GM21447 (cell line): ENCODE measurements around the gene PGAM5.
"Not testable (repeated sequence)": the region's sequence is repeated elsewhere in the genome, so short reads cannot be mapped to it uniquely, and the experiment has no call there.

Source experiments
- ATAC-seq: cut with Tn5 transposase; IDR thresholded peaks from one replicate; pipeline ENCODE4 v1.9.1; 2021; ENCODE audit not compliant: unreplicated experiment

The PGAM5 gene

GRCh38 chr12:132741620-132742019, 31.0 kb downstream of the PGAM5 start:
- ATAC-seq = no peak

- no peak for ATAC-seq
These were observed 33.2 kb downstream of the PGAM5 start for GRCh38 chr12:132743831-132744230.

- ATAC-seq = no peak
These were observed 36.0 kb downstream of the PGAM5 start for GRCh38 chr12:132746613-132747012.

GRCh38 chr12:132747395-132747794, 36.8 kb downstream of the PGAM5 start:
- ATAC-seq = no peak

GRCh38 chr12:132747896-132748295, 37.3 kb downstream of the PGAM5 start:
- no peak for ATAC-seq

- ATAC-seq = no peak
These were observed 37.7 kb downstream of the PGAM5 start for GRCh38 chr12:132748319-132748718.

- ATAC-seq = not testable (repeated sequence)
These were observed 43.0 kb downstream of the PGAM5 start for GRCh38 chr12:132753670-132754069.

- no peak for ATAC-seq
These were observed 43.7 kb downstream of the PGAM5 start for GRCh38 chr12:132754160-132754932.

GRCh38 chr12:132758825-132759224, 48.2 kb downstream of the PGAM5 start:
- ATAC-seq = not testable (repeated sequence)

- ATAC-seq = no peak
These were observed 48.7 kb downstream of the PGAM5 start for GRCh38 chr12:132759359-132759758.

GRCh38 chr12:132761032-132761920, 50.6 kb downstream of the PGAM5 start, which contains the start of gene ANKLE2:
Gene ANKLE2 (minus strand): TSS chr12:132761832. CDS start chr12:132761798, 34 bp downstream.
- ATAC-seq = peak; percentile 34

GRCh38 chr12:132761921-132762583, 51.4 kb downstream of the PGAM5 start:
- peak; percentile 73 for ATAC-seq

- ATAC-seq = no peak
These were observed 53.6 kb downstream of the PGAM5 start for GRCh38 chr12:132764231-132764630.

GRCh38 chr12:132765361-132765760, 54.7 kb downstream of the PGAM5 start:
- no peak for ATAC-seq

- no peak for ATAC-seq
These were observed 55.9 kb downstream of the PGAM5 start for GRCh38 chr12:132766380-132767085.

GRCh38 chr12:132771126-132771838, 60.6 kb downstream of the PGAM5 start:
- ATAC-seq = peak; percentile 58
